Adrenal gland (tissue), 12 donors: ENCODE measurements around the gene PPM1A. TPM values are rescaled to one million over a fixed set of nuclear protein-coding genes. Genes with fewer than 3 reads are reported as not detected.

ENCODE experiments used
- DNase-seq, 7 donors: peaks; one replicate each; pipeline ENCODE4 v3.0.0-alpha.2; 2019 to 2020
- H3K27ac ChIP-seq, 5 donors: fragments of 200-600 bp; sonication (generic) in 4 of 5; 1 replicate in 3 of 5; 2 replicates in 2 of 5; pipeline versions ENCODE4 v1.5.1 to v1.8.0; 2016 to 2020; ENCODE audit warnings: mild to moderate bottlenecking in 1 of 5
- H3K27me3 ChIP-seq: fragments of 200-600 bp; 2 replicates; pipeline ENCODE4 v1.8.0; 2021
- H3K36me3 ChIP-seq, 2 donors: fragments of 200-600 bp; replicated peaks in 1 of 2; 1 replicate in 1 of 2; 2 replicates in 1 of 2; pipeline versions ENCODE4 v1.5.1 to v1.8.0; 2018 to 2022
- H3K4me1 ChIP-seq, 2 donors: fragments of 200-600 bp; replicated peaks in 1 of 2; 1 replicate in 1 of 2; 2 replicates in 1 of 2; pipeline versions ENCODE4 v1.5.1 to v1.8.0; 2018 to 2021
- H3K4me3 ChIP-seq, 4 donors: fragments of 200-600 bp; sonication (generic) in 3 of 4; one replicate each; pipeline ENCODE4 v1.5.1; 2016 to 2018
- H3K9me3 ChIP-seq, 3 donors: fragments of 200-600 bp; sonication (generic) in 1 of 3; replicated peaks in 1 of 3; 1 replicate in 2 of 3; 2 replicates in 1 of 3; pipeline versions ENCODE4 v1.5.1 to v1.8.0; 2016 to 2021
- POLR2A ChIP-seq, 2 donors: fragments of 450-650 bp; IDR thresholded peaks; one replicate each; pipeline ENCODE4 v1.6.1; 2017; ENCODE audit warnings: antibody characterized with exemption in 2 of 2, mild to moderate bottlenecking in 2 of 2, moderate library complexity in 1 of 2
- WGBS, 4 donors: extraction: QIAGEN DNeasy Blood & Tissue Kit in 2 of 4; methylation state at CpG; one replicate each; pipeline versions ENCODE4 v1.1.5 to v1.1.7; 2013 to 2017; 5-methylcytosine and 5-hydroxymethylcytosine counted together
- intact Hi-C, 2 donors: fragments of 100-400 bp; cut with DNase I; formaldehyde crosslinking; loops; one replicate each; pipeline versions ENCODE4 v1.14.1 to v1.15.0; 2022 to 2023
- polyA plus RNA-seq, 3 donors: library from polyadenylated mRNA; stranded (reverse); fragments of 200-250 nt in 2 of 3; fragments of 350-450 nt in 1 of 3; fragmentation: Illumina TruSeq in 1 of 3; extraction: RNeasy Lipid Tissue Mini Kit (QIAGEN cat#74804) in 1 of 3; gene quantifications; one replicate each; pipeline ENCODE4 v1.2.3, GENCODE V29; 2013 to 2014
- total RNA-seq, 9 donors: library from RNA; depleted of rRNA in 4 of 9; stranded (reverse); fragments of >200 nt in 4 of 9; fragments of 120-200 nt in 1 of 9; fragmentation: NEBNext Ultra II Directional in 1 of 9; extraction: Animal tissue kit (Norgen Biotek cat#: 25700) in 1 of 9; gene quantifications; one replicate each; pipeline versions ENCODE4 v1.1.0 to v1.2.4, GENCODE V29; 2013 to 2023
- TF ChIP-seq, protein P1 (sequence below), 6 experiments: fragments of 450-650 bp in 4 of 6; fragments of 200-600 bp in 2 of 6; sonication (generic) in 1 of 6; IDR thresholded peaks; 1 replicate in 5 of 6; 2 replicates in 1 of 6; pipeline versions ENCODE4 v1.5.1 to v1.8.0; 2016 to 2021; ENCODE audit warnings: antibody characterized with exemption in 6 of 6, mild to moderate bottlenecking in 2 of 6, moderate library complexity in 1 of 6
- donor health status: healthy with polysubstance abuse.
- donor health status: Bipolar disorder and iron deficiency.
- donor health status: DM: yes; HTN: yes; CAD: no.
- donor health status: DM: no; HTN: no; CAD: no.
- donor health status: DM: no; HTN: no; CAD: no.
- donor health status: DM: yes; HTN: yes; CAD: no.

Gene PPM1A
- total and polyA plus RNA-seq, 12 donors, result 19.1 to 56.5 (median 34.2) TPM

DNA sequence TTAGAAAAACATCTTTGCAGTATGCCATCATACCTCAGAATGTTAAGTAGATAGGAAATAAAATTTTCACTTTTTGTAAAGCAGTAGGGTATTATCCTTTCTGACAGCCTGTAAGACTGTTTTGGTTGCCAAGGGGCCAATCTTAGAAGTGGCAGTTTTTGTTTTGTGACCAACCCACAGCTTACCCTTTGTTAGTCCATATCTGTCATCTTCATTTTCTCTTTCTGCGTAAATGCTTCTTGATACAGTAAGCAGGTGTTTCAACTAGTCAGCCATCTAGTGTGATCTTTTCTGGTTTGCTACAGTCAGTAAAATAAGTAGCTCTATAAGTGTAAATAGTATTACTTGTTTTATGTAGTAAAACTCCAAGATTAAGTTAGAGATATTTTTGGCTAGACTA lies 8.8 kb downstream of the PPM1A start:
- Histone ChIP-seq H3K4me3 (no peak overlapping the region), H3K36me3 (no peaks in the 10 kb centered on the region), H3K9me3 (peaks cover 0 to 8% (median 0%) of the 10 kb centered on the region in 3 donors), H3K4me1 (peaks cover 0 to 30% of the 10 kb centered on the region in 2 donors), H3K27ac (no peak overlapping the region), H3K27me3 (no peaks in the 10 kb centered on the region)
- 90 to 100% (median 94%) methylated on average over 1 of the region's 1 CpG for WGBS, 4 donors
- intact Hi-C loops, result loop anchor here in 1 of 2 donors (10.0 kb wide), 1 partner anchor 67 kb away; no protein-coding TSS in a partner anchor
- DNase-seq, result no peak
- TF ChIP-seq, protein P1, sequence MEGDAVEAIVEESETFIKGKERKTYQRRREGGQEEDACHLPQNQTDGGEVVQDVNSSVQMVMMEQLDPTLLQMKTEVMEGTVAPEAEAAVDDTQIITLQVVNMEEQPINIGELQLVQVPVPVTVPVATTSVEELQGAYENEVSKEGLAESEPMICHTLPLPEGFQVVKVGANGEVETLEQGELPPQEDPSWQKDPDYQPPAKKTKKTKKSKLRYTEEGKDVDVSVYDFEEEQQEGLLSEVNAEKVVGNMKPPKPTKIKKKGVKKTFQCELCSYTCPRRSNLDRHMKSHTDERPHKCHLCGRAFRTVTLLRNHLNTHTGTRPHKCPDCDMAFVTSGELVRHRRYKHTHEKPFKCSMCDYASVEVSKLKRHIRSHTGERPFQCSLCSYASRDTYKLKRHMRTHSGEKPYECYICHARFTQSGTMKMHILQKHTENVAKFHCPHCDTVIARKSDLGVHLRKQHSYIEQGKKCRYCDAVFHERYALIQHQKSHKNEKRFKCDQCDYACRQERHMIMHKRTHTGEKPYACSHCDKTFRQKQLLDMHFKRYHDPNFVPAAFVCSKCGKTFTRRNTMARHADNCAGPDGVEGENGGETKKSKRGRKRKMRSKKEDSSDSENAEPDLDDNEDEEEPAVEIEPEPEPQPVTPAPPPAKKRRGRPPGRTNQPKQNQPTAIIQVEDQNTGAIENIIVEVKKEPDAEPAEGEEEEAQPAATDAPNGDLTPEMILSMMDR (IDR thresholded peaks at IDR 0.05), result no peak
- TF ChIP-seq POLR2A (IDR thresholded peaks at IDR 0.05), result no peak

DNA sequence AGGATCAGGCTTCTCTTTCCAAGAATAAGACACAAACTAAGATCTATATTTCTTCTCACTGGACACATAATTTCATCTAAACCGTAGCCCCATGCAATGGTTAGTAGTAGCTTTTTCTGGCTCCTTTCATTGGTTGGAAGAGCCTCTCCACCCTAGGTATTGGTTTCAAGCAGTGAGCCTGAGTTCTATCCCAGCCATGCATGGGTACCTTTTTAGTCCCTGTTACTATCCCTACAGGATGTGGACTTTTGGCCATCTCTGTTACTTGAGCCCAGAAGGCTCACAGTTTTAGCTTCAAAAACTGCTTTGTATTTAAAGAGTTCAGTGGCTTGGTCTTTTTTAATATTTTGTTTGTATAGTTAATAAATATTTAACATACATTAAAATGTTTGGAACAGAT lies 16.1 kb downstream of the PPM1A start:
- no peak overlapping the region for H3K4me3 ChIP-seq
- TF ChIP-seq, protein P1 (IDR thresholded peaks at IDR 0.05), result no peak
- TF ChIP-seq POLR2A (IDR thresholded peaks at IDR 0.05), result no peak
- no peaks in the 10 kb centered on the region for H3K36me3 ChIP-seq
- DNase-seq, result no peak
- no peaks in the 10 kb centered on the region for H3K27me3 ChIP-seq
- intact Hi-C loops, result no loop called here
- peaks cover 0 to 20% of the 10 kb centered on the region in 2 donors for H3K4me1 ChIP-seq
- WGBS, 4 donors, result 90 to 100% (median 96%) methylated on average over 1 of the region's 1 CpG
- peaks cover 0 to 17% (median 3%) of the 10 kb centered on the region in 3 donors for H3K9me3 ChIP-seq
- no peak overlapping the region for H3K27ac ChIP-seq

DNA sequence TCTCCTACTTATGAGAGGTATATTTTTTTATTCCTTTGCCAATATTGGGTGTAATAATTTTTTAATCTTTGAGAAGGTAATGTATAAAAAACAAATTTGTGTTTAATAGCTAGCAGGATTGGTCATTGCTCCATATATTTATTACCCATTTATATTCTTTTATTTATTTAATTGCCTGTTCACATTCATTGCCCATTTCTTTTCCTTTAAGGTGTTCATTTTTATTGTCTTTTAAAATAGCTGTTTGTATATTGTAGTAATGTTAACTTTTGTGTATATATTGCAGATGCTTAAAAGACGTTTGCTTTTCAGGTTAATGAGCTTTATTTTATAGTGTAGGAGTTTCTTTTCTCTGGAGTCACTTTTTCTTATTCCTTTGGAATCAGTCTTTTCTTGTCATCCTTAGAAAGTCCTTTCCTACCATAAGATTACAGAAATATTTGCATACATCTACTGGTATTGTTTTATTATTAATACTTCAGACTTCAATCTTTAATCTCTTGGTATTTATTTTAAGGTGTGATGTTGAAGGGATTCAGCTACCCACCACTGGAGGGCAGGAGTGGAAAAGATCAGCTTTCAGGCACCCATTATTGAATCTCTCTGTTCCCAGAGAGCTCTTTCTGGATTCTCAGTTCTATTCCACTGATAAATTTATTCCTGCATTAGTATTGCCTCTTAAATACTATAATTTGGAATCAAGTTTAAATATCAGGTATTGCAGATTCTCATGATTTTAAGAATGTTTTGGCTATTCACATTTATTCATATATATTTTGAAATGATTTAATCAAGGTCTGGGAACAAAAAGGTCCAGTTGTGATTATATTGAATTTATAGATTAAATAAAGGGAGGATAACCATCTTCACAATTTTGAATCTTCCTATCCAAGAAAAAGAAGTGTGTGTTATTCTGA lies 17.3 kb downstream of the PPM1A start:
- Histone ChIP-seq H3K36me3 (no peaks in the 10 kb centered on the region), H3K9me3 (peaks cover 0 to 12% (median 3%) of the 10 kb centered on the region in 3 donors), H3K4me3 (no peak overlapping the region), H3K27ac (no peak overlapping the region), H3K27me3 (no peaks in the 10 kb centered on the region), H3K4me1 (peaks cover 0 to 13% of the 10 kb centered on the region in 2 donors)
- DNase-seq, result no peak
- no peak for TF ChIP-seq POLR2A (IDR thresholded peaks at IDR 0.05)
- TF ChIP-seq, protein P1 (IDR thresholded peaks at IDR 0.05), result peak in 4 of 6 experiments; percentile 11 to 22 (median 20)
- intact Hi-C loops, result no loop called here
- WGBS, 4 donors, result 92 to 100% (median 94%) methylated on average over 1 of the region's 1 CpG

DNA sequence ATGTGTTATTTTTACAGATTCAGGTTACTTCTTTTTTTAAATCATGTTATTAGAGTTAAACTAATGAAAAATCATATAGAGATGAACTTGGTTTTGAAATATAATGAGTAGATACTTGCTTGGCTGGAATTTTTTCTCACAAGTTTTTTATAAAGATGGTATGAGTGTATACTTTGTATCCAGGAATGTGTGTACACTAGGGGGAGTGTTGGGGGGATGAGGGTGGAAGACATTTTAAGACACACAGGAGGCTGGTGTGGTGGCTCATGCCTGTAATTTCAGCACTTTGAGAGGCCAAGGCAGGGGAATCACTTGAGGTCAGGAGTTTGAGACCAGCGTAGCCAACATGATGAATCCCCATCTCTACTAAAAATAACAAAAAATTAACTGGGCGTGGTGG lies 23.2 kb downstream of the PPM1A start:
- Histone ChIP-seq H3K4me1 (peaks cover 4 to 51% of the 10 kb centered on the region in 2 donors), H3K27ac (no peak overlapping the region), H3K9me3 (no peaks in the 10 kb centered on the region), H3K4me3 (no peak overlapping the region), H3K27me3 (no peaks in the 10 kb centered on the region), H3K36me3 (no peaks in the 10 kb centered on the region)
- WGBS, 4 donors, result 96 to 100% (median 99%) methylated on average over 2 of the region's 2 CpGs
- no peak for DNase-seq
- TF ChIP-seq, protein P1 (IDR thresholded peaks at IDR 0.05), result no peak
- no peak for TF ChIP-seq POLR2A (IDR thresholded peaks at IDR 0.05)
- intact Hi-C loops, result no loop called here
